Measurements from ENCODE around the gene HRH4. TPM values are rescaled to one million over a fixed set of nuclear protein-coding genes. Genes with fewer than 3 reads are reported as not detected.

HRH4 gene
- total and polyA plus RNA-seq, 10 of the 15 experiments (the other 5 are each of a cell fraction or from before 2014, with no cell fraction given), result not detected

DNA sequence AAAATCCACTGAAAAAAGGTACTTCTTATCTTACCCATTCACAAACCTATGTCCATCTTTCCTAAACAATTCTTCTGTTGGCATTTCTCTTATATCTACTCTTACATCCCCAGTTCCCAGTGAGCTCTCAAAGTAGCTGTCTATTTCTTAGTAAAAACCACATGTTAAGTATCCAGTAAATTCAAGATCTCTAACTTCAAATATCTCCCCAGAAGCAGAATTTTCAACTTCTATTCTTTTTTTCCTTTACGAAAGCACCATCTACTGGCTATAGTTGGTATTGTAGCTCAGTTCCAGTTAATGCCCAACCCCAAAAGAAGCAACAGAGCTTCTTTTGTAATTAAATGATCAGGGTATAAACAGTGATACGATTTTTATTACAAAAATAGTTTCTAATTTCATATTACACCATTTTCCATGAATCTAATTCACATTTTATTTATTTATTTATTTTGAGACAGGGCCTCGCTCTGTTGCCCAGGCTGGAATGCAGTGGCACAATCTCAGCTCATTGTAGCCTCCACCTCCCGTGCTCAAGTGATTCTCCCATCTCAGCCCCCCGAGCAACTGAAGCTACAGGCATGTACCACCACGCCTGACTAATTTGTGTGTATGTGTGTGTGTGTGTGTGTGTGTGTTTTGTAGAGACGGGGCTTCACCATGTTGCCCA is 28.5 kb downstream of the HRH4 start (continued):
- TF ChIP-seq, protein P1, sequence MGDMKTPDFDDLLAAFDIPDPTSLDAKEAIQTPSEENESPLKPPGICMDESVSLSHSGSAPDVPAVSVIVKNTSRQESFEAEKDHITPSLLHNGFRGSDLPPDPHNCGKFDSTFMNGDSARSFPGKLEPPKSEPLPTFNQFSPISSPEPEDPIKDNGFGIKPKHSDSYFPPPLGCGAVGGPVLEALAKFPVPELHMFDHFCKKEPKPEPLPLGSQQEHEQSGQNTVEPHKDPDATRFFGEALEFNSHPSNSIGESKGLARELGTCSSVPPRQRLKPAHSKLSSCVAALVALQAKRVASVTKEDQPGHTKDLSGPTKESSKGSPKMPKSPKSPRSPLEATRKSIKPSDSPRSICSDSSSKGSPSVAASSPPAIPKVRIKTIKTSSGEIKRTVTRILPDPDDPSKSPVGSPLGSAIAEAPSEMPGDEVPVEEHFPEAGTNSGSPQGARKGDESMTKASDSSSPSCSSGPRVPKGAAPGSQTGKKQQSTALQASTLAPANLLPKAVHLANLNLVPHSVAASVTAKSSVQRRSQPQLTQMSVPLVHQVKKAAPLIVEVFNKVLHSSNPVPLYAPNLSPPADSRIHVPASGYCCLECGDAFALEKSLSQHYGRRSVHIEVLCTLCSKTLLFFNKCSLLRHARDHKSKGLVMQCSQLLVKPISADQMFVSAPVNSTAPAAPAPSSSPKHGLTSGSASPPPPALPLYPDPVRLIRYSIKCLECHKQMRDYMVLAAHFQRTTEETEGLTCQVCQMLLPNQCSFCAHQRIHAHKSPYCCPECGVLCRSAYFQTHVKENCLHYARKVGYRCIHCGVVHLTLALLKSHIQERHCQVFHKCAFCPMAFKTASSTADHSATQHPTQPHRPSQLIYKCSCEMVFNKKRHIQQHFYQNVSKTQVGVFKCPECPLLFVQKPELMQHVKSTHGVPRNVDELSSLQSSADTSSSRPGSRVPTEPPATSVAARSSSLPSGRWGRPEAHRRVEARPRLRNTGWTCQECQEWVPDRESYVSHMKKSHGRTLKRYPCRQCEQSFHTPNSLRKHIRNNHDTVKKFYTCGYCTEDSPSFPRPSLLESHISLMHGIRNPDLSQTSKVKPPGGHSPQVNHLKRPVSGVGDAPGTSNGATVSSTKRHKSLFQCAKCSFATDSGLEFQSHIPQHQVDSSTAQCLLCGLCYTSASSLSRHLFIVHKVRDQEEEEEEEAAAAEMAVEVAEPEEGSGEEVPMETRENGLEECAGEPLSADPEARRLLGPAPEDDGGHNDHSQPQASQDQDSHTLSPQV (IDR thresholded peaks at IDR 0.05), result 0 out of 2 replicates have a peak, but pooled peaks have one; percentile 50
- TF ChIP-seq RAD21 (IDR thresholded peaks at IDR 0.05; ENCODE audit: insufficient read depth, low read depth, low read length) (peak; percentile 68), ZBED1 (IDR thresholded peaks at IDR 0.05; ENCODE audit: borderline replicate concordance) (no peak), ATF2 (IDR thresholded peaks at IDR 0.05; ENCODE audit: low read length) (no peak), FOXM1 (IDR thresholded peaks at IDR 0.05; ENCODE audit: low read depth, low read length) (no peak), SMC3 (IDR thresholded peaks at IDR 0.05; ENCODE audit: borderline replicate concordance, low read length) (peak; percentile 64; the same call in 1 of the 2 replicates), MYB (IDR thresholded peaks at IDR 0.05; ENCODE audit: borderline replicate concordance, low read depth, low read length) (no peak), NRF1 (conservative IDR thresholded peaks at IDR 0.05; ENCODE audit: low read depth, low read length) (no peak), ZNF217 (IDR thresholded peaks at IDR 0.05) (no peak), CEBPB (IDR thresholded peaks at IDR 0.05; ENCODE audit: borderline replicate concordance in 1 of 2, low read depth in 2 of 2, low read length in 2 of 2) (no peak), RCOR1 (conservative IDR thresholded peaks at IDR 0.05; ENCODE audit: low read depth, low read length) (no peak)
- TF ChIP-seq, protein P2, sequence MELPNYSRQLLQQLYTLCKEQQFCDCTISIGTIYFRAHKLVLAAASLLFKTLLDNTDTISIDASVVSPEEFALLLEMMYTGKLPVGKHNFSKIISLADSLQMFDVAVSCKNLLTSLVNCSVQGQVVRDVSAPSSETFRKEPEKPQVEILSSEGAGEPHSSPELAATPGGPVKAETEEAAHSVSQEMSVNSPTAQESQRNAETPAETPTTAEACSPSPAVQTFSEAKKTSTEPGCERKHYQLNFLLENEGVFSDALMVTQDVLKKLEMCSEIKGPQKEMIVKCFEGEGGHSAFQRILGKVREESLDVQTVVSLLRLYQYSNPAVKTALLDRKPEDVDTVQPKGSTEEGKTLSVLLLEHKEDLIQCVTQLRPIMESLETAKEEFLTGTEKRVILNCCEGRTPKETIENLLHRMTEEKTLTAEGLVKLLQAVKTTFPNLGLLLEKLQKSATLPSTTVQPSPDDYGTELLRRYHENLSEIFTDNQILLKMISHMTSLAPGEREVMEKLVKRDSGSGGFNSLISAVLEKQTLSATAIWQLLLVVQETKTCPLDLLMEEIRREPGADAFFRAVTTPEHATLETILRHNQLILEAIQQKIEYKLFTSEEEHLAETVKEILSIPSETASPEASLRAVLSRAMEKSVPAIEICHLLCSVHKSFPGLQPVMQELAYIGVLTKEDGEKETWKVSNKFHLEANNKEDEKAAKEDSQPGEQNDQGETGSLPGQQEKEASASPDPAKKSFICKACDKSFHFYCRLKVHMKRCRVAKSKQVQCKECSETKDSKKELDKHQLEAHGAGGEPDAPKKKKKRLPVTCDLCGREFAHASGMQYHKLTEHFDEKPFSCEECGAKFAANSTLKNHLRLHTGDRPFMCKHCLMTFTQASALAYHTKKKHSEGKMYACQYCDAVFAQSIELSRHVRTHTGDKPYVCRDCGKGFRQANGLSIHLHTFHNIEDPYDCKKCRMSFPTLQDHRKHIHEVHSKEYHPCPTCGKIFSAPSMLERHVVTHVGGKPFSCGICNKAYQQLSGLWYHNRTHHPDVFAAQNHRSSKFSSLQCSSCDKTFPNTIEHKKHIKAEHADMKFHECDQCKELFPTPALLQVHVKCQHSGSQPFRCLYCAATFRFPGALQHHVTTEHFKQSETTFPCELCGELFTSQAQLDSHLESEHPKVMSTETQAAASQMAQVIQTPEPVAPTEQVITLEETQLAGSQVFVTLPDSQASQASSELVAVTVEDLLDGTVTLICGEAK (IDR thresholded peaks at IDR 0.05; ENCODE audit: borderline replicate concordance), result no peak
- TF ChIP-seq, protein P3, sequence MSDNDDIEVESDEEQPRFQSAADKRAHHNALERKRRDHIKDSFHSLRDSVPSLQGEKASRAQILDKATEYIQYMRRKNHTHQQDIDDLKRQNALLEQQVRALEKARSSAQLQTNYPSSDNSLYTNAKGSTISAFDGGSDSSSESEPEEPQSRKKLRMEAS (IDR thresholded peaks at IDR 0.05; ENCODE audit: low read depth, low read length), result no peak

All from GM12878 (cell line).